Measurements from ENCODE around the gene PDXP. TPM values are rescaled to one million over a fixed set of nuclear protein-coding genes. Genes with fewer than 3 reads are reported as not detected.

PDXP gene
- total and polyA plus RNA-seq, 11 donors: 12.8 to 36.4 (median 25.9) TPM

GRCh38 chr22:37664249-37665101, 6.0 kb downstream of the PDXP start:
- no peak for ATAC-seq

GRCh38 chr22:37665487-37665886, 7.0 kb downstream of the PDXP start:
- Histone ChIP-seq H3K4me3 (no peak overlapping the region), H3K36me3 (peaks cover 0 to 20% (median 13%) of the 10 kb centered on the region in 9 donors), H3K9me3 (no peaks in the 10 kb centered on the region), H3K27me3 (no peaks in the 10 kb centered on the region), H3K27ac (no peak overlapping the region), H3K4me1 (peaks cover 0 to 33% (median 19%) of the 10 kb centered on the region in 12 donors)
- DNase-seq: no peak
- TF ChIP-seq, protein P1, sequence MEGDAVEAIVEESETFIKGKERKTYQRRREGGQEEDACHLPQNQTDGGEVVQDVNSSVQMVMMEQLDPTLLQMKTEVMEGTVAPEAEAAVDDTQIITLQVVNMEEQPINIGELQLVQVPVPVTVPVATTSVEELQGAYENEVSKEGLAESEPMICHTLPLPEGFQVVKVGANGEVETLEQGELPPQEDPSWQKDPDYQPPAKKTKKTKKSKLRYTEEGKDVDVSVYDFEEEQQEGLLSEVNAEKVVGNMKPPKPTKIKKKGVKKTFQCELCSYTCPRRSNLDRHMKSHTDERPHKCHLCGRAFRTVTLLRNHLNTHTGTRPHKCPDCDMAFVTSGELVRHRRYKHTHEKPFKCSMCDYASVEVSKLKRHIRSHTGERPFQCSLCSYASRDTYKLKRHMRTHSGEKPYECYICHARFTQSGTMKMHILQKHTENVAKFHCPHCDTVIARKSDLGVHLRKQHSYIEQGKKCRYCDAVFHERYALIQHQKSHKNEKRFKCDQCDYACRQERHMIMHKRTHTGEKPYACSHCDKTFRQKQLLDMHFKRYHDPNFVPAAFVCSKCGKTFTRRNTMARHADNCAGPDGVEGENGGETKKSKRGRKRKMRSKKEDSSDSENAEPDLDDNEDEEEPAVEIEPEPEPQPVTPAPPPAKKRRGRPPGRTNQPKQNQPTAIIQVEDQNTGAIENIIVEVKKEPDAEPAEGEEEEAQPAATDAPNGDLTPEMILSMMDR (IDR thresholded peaks at IDR 0.05): no peak
- TF ChIP-seq POLR2A (IDR thresholded peaks at IDR 0.05): no peak
- intact Hi-C loops (cut with DNase I): no loop called here
- ATAC-seq: no peak
- WGBS, 4 donors: 94 to 100% (median 95%) methylated on average over 13 to 24 of the region's 24 CpGs

More at GRCh38 chr22:37664249-37665101, 6.0 kb downstream of the PDXP start:
- H3K4me3 ChIP-seq: no peak overlapping the region
- H3K27me3 ChIP-seq: no peaks in the 10 kb centered on the region
- no peak for DNase-seq
- peaks cover 0 to 43% (median 30%) of the 10 kb centered on the region in 12 donors for H3K4me1 ChIP-seq
- WGBS, 4 donors: 47 to 64% (median 61%) methylated on average over 11 to 16 of the region's 16 CpGs
- intact Hi-C loops (cut with DNase I): no loop called here
- H3K36me3 ChIP-seq: peaks cover 0 to 20% (median 13%) of the 10 kb centered on the region in 9 donors
- peak overlapping the region in 4 of 12 donors; percentile 7 to 50 (median 24) for H3K27ac ChIP-seq
- TF ChIP-seq POLR2A (IDR thresholded peaks at IDR 0.05): no peak
- TF ChIP-seq, protein P1 (IDR thresholded peaks at IDR 0.05): no peak
- no peaks in the 10 kb centered on the region for H3K9me3 ChIP-seq

GRCh38 chr22:37669586-37669985, 11.1 kb downstream of the PDXP start:
- Histone ChIP-seq H3K9me3 (no peaks in the 10 kb centered on the region), H3K4me3 (no peak overlapping the region), H3K36me3 (peaks cover 0 to 20% (median 13%) of the 10 kb centered on the region in 9 donors), H3K27ac (no peak overlapping the region), H3K4me1 (peaks cover 0 to 25% (median 11%) of the 10 kb centered on the region in 12 donors), H3K27me3 (no peaks in the 10 kb centered on the region)
- TF ChIP-seq, protein P1 (IDR thresholded peaks at IDR 0.05): no peak
- TF ChIP-seq POLR2A (IDR thresholded peaks at IDR 0.05): no peak
- WGBS, 4 donors: 80 to 90% (median 87%) methylated on average over 6 of the region's 6 CpGs
- intact Hi-C loops (cut with DNase I): no loop called here
- ATAC-seq: no peak
- DNase-seq: no peak

GRCh38 chr22:37672206-37672919, 13.8 kb downstream of the PDXP start:
- intact Hi-C loops (cut with DNase I): no loop called here
- Histone ChIP-seq H3K27ac (peak overlapping the region in 2 of 12 donors; percentile 95 to 98), H3K4me1 (peaks cover under 1 to 46% (median 21%) of the 10 kb centered on the region in 12 donors)

More at GRCh38 chr22:37672206-37672919, 13.8 kb downstream of the PDXP start:
- Histone ChIP-seq H3K36me3 (peaks cover 0 to 4% (median 0%) of the 10 kb centered on the region in 9 donors), H3K9me3 (no peaks in the 10 kb centered on the region), H3K27me3 (no peaks in the 10 kb centered on the region), H3K4me3 (no peak overlapping the region)
- ATAC-seq: no peak
- TF ChIP-seq POLR2A (IDR thresholded peaks at IDR 0.05): no peak
- TF ChIP-seq, protein P1 (IDR thresholded peaks at IDR 0.05): no peak
- DNase-seq: no peak
- WGBS, 4 donors: 78 to 93% (median 87%) methylated on average over 12 to 15 of the region's 15 CpGs
